H9 (cell line): ENCODE results near the gene CSAD. TPM values are rescaled to one million over a fixed set of nuclear protein-coding genes. Genes with fewer than 3 reads are reported as not detected.

Source experiments
- DNase-seq: peaks from one replicate; pipeline ENCODE4 v3.0.0-alpha.2; 2017
- H2AFZ ChIP-seq: one replicate; pipeline ENCODE4 v1.6.1; 2013; ENCODE audit warnings: mild to moderate bottlenecking, low read length, control low read depth, moderate library complexity
- H2AK5ac ChIP-seq: 2 replicates; pipeline ENCODE4 v1.6.1; 2013; ENCODE audit warnings: low read length, control low read depth, mixed read lengths; ENCODE audit not compliant: insufficient read length
- H2BK120ac ChIP-seq: one replicate; pipeline ENCODE4 v1.6.1; 2013; ENCODE audit warnings: low read depth, mild to moderate bottlenecking, low read length, control low read depth, inconsistent platforms; ENCODE audit not compliant: poor library complexity, severe bottlenecking
- H2BK12ac ChIP-seq: 2 replicates; pipeline ENCODE4 v1.6.1; 2013; ENCODE audit warnings: low read length, control low read depth, mixed read lengths, low read depth; ENCODE audit not compliant: insufficient read length
- H2BK15ac ChIP-seq: 2 replicates; pipeline ENCODE4 v1.6.1; 2013; ENCODE audit warnings: low read depth, low read length, control low read depth
- H2BK20ac ChIP-seq: one replicate; pipeline ENCODE4 v1.6.1; 2013; ENCODE audit warnings: low read depth, mild to moderate bottlenecking, low read length, control low read depth, inconsistent platforms; ENCODE audit not compliant: poor library complexity, severe bottlenecking
- H2BK5ac ChIP-seq: 2 replicates; pipeline ENCODE4 v1.6.1; 2013; ENCODE audit warnings: low read length, control low read depth, mixed read lengths; ENCODE audit not compliant: insufficient read length
- H3K14ac ChIP-seq: 2 replicates; pipeline ENCODE4 v1.6.1; 2013; ENCODE audit warnings: low read length, control low read depth; ENCODE audit not compliant: insufficient read depth
- H3K18ac ChIP-seq: 2 replicates; pipeline ENCODE4 v1.6.1; 2013; ENCODE audit warnings: low read depth, mild to moderate bottlenecking, mixed read lengths, low read length, control low read depth; ENCODE audit not compliant: insufficient read length
- H3K23ac ChIP-seq: 2 replicates; pipeline ENCODE4 v1.6.1; 2013; ENCODE audit warnings: low read length, control low read depth, mixed read lengths, low read depth; ENCODE audit not compliant: insufficient read length
- H3K23me2 ChIP-seq: 2 replicates; pipeline ENCODE4 v1.6.1; 2013; ENCODE audit warnings: low read depth, mild to moderate bottlenecking, mixed read lengths, low read length, control low read depth; ENCODE audit not compliant: insufficient read length, poor library complexity, severe bottlenecking
- H3K27ac ChIP-seq: 2 replicates; pipeline ENCODE4 v1.5.1; 2013; ENCODE audit warnings: low read length, control low read depth, mixed read lengths, low read depth; ENCODE audit not compliant: insufficient read length
- H3K27me3 ChIP-seq: 2 replicates; pipeline ENCODE4 v1.6.1; 2013; ENCODE audit warnings: low read length, control low read depth, inconsistent platforms; ENCODE audit not compliant: insufficient read depth
- H3K4ac ChIP-seq: 2 replicates; pipeline ENCODE4 v1.6.1; 2013; ENCODE audit warnings: low read depth, mild to moderate bottlenecking, control low read depth, inconsistent platforms, low read length, moderate library complexity
- H3K4me1 ChIP-seq: 2 replicates; pipeline ENCODE4 v1.6.1; 2013; ENCODE audit warnings: low read length, control low read depth, inconsistent platforms; ENCODE audit not compliant: insufficient read depth
- H3K4me2 ChIP-seq: 2 replicates; pipeline ENCODE4 v1.6.1; 2013; ENCODE audit warnings: low read length, control low read depth, mixed read lengths; ENCODE audit not compliant: insufficient read length, insufficient read depth
- H3K56ac ChIP-seq: 2 replicates; pipeline ENCODE4 v1.6.1; 2013; ENCODE audit warnings: low read depth, mild to moderate bottlenecking, mixed read lengths, low read length, control low read depth; ENCODE audit not compliant: insufficient read length
- H3K79me1 ChIP-seq: 2 replicates; pipeline ENCODE4 v1.6.1; 2013; ENCODE audit warnings: low read depth, mild to moderate bottlenecking, moderate library complexity, low read length, control low read depth, inconsistent platforms; ENCODE audit not compliant: insufficient read depth, poor library complexity, severe bottlenecking
- H3K79me2 ChIP-seq: 2 replicates; pipeline ENCODE4 v1.6.1; 2013; ENCODE audit warnings: low read length, control low read depth, inconsistent platforms; ENCODE audit not compliant: insufficient read depth
- H3K9ac ChIP-seq: 2 replicates; pipeline ENCODE4 v1.6.1; 2013; ENCODE audit warnings: low read length, control low read depth, mixed read lengths; ENCODE audit not compliant: insufficient read length; ENCODE audit errors: extremely low read depth
- H3K9me3 ChIP-seq: one replicate; pipeline ENCODE4 v1.6.1; 2013; ENCODE audit warnings: low read depth, low read length, inconsistent platforms; ENCODE audit not compliant: control insufficient read depth
- H3T11ph ChIP-seq: one replicate; pipeline ENCODE4 v1.6.1; 2013; ENCODE audit warnings: mild to moderate bottlenecking, low read length, control low read depth, inconsistent platforms
- H4K20me1 ChIP-seq: one replicate; pipeline ENCODE4 v1.6.1; 2013; ENCODE audit not compliant: control insufficient read depth, insufficient read length, insufficient read depth
- H4K5ac ChIP-seq: 2 replicates; pipeline ENCODE4 v1.6.1; 2013; ENCODE audit warnings: low read depth, mild to moderate bottlenecking, mixed read lengths, low read length, control low read depth; ENCODE audit not compliant: insufficient read length
- H4K8ac ChIP-seq: replicated peaks from 2 replicates; pipeline ENCODE4 v1.6.1; 2013; ENCODE audit warnings: low read length, control low read depth, mixed read lengths, low read depth; ENCODE audit not compliant: insufficient read length
- H4K91ac ChIP-seq: 2 replicates; pipeline ENCODE4 v1.6.1; 2013; ENCODE audit warnings: low read depth, mild to moderate bottlenecking, moderate library complexity, mixed read lengths, low read length, control low read depth; ENCODE audit not compliant: insufficient read length
- H3K27ac Mint-ChIP-seq, 3 experiments: 2 replicates in 2 of 3; 3 replicates in 1 of 3; pipeline ENCODE4 v1.8.0; 2020 to 2021; ENCODE audit warnings: mixed read lengths in 3 of 3, mild to moderate bottlenecking in 1 of 3, moderate library complexity in 1 of 3
- H3K27me3 Mint-ChIP-seq: 2 replicates; pipeline ENCODE4 v1.8.0; 2021; ENCODE audit warnings: low read depth, mild to moderate bottlenecking, moderate library complexity, mixed read lengths
- H3K36me3 Mint-ChIP-seq, 3 experiments: 2 replicates in 2 of 3; 3 replicates in 1 of 3; pipeline ENCODE4 v1.8.0; 2020 to 2021; ENCODE audit warnings: low read depth in 3 of 3, mixed read lengths in 3 of 3; ENCODE audit not compliant: insufficient read depth in 1 of 3
- H3K4me1 Mint-ChIP-seq, 2 experiments: 2 replicates each; pipeline ENCODE4 v1.8.0; 2020; ENCODE audit warnings: mixed read lengths in 2 of 2
- H3K4me3 Mint-ChIP-seq, 2 experiments: 2 replicates in 1 of 2; 3 replicates in 1 of 2; pipeline ENCODE4 v1.8.0; 2020 to 2021; ENCODE audit warnings: mild to moderate bottlenecking in 2 of 2, mixed read lengths in 2 of 2, moderate library complexity in 1 of 2
- H3K9me3 Mint-ChIP-seq, 2 experiments: 2 replicates in 1 of 2; 3 replicates in 1 of 2; pipeline ENCODE4 v1.8.0; 2020; ENCODE audit warnings: mild to moderate bottlenecking in 2 of 2, mixed read lengths in 2 of 2, moderate library complexity in 1 of 2
- WGBS: extraction: QIAGEN DNeasy Blood & Tissue Kit; methylation state at CpG from one replicate; pipeline ENCODE4 v1.1.7; 2013; ENCODE audit warnings: missing lambda C conversion rate, low lambda C conversion rate, mixed read lengths; ENCODE audit not compliant: insufficient read length; ENCODE audit errors: extremely low coverage; 5-methylcytosine and 5-hydroxymethylcytosine counted together
- total RNA-seq: library from RNA; stranded (reverse); gene quantifications from 2 replicates; pipeline ENCODE4 v1.2.1, GENCODE V29; 2021
- TF ChIP-seq, protein P1 (sequence below): fragments of 200-600 bp; sonication (generic); conservative IDR thresholded peaks from 3 replicates; pipeline ENCODE4 v1.8.0; 2021; ENCODE audit warnings: antibody characterized with exemption, mild to moderate bottlenecking

The CSAD gene
- total RNA-seq, 1 experiment from 2014 or later: 7.4 TPM

DNA sequence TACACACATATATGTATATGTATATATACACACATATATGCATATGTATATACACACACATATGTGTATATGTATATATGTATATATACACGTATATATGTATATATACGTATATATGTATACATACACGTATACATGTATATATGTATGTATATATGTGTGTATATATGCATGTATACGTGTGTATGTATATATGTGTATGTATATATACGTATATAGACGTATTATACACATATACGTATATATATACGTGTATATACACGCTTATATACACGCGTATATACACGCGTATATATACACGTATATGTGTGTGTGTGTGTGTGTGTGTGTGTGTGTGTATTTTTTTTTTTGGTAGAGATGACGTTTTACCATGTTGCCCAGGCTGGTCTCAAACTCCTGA, 33.1 kb downstream of the CSAD start:
- H3K27ac ChIP-seq: no peak overlapping the region
- Mint-ChIP-seq H3K9me3 (no peaks in the 10 kb centered on the region), H3K4me1 (peaks cover 0 to 4% of the 10 kb centered on the region in 2 experiments; a peak in 2 of 4 replicates), H3K27me3 (peaks cover 24% of the 10 kb centered on the region), H3K36me3 (no peaks in the 10 kb centered on the region), H3K4me3 (no peak overlapping the region), H3K27ac (no peak overlapping the region)
- no peak overlapping the region for H2BK15ac ChIP-seq
- no peaks in the 10 kb centered on the region for H3K79me2 ChIP-seq
- TF ChIP-seq, protein P1, sequence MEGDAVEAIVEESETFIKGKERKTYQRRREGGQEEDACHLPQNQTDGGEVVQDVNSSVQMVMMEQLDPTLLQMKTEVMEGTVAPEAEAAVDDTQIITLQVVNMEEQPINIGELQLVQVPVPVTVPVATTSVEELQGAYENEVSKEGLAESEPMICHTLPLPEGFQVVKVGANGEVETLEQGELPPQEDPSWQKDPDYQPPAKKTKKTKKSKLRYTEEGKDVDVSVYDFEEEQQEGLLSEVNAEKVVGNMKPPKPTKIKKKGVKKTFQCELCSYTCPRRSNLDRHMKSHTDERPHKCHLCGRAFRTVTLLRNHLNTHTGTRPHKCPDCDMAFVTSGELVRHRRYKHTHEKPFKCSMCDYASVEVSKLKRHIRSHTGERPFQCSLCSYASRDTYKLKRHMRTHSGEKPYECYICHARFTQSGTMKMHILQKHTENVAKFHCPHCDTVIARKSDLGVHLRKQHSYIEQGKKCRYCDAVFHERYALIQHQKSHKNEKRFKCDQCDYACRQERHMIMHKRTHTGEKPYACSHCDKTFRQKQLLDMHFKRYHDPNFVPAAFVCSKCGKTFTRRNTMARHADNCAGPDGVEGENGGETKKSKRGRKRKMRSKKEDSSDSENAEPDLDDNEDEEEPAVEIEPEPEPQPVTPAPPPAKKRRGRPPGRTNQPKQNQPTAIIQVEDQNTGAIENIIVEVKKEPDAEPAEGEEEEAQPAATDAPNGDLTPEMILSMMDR: no peak
- no peak overlapping the region for H3K4ac ChIP-seq
- H3K4me1 ChIP-seq: no peaks in the 10 kb centered on the region; the same call in 1 of the 2 replicates
- no peak overlapping the region for H3K18ac ChIP-seq
- no peaks in the 10 kb centered on the region for H4K20me1 ChIP-seq
- H2AK5ac ChIP-seq: no peak overlapping the region
- H3K79me1 ChIP-seq: no peaks in the 10 kb centered on the region
- no peak overlapping the region for H3K56ac ChIP-seq
- no peak overlapping the region for H3K14ac ChIP-seq
- H2AFZ ChIP-seq: no peak overlapping the region
- H2BK120ac ChIP-seq: no peak overlapping the region
- WGBS: no CpG with 5 or more reads among the region's 15 CpGs
- H4K5ac ChIP-seq: no peak overlapping the region
- no peak overlapping the region for H3K4me2 ChIP-seq
- DNase-seq: no peak
- no peak overlapping the region for H3K9ac ChIP-seq
- no peaks in the 10 kb centered on the region for H3K23me2 ChIP-seq
- no peak overlapping the region for H2BK20ac ChIP-seq
- no peak overlapping the region for H2BK5ac ChIP-seq
- H4K91ac ChIP-seq: no peak overlapping the region
- H3K23ac ChIP-seq: no peak overlapping the region
- H4K8ac ChIP-seq: no peak overlapping the region
- no peaks in the 10 kb centered on the region for H3K9me3 ChIP-seq
- no peak overlapping the region for H2BK12ac ChIP-seq
- no peaks in the 10 kb centered on the region for H3K27me3 ChIP-seq
- no peak overlapping the region for H3T11ph ChIP-seq
